ENCODE data around the gene PIAS1. TPM values are rescaled to one million over a fixed set of nuclear protein-coding genes. Genes with fewer than 3 reads are reported as not detected.

PIAS1 gene
- total RNA-seq, 1 experiment from 2014 or later = 29.7 TPM

DNA sequence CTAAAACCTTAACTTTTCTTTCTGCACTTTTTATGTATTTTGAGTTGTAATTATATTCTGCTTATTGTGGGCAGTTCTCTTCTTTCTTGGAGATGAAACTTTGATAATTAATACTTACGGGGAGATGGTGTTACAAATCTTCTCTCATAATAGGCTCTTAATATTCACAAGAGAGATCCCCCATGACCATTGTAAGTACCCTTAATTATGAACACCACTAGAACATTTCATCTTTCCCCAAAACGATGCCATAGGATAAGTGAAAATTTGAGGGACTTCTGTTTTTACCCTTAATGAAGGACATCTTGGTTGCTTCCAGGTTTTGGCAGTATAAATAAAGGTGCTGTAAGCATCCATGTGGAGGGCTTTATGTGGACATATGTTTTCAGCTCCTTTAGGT, 60.7 kb downstream of the PIAS1 start:
- H3K4me3 Mint-ChIP-seq = no peak overlapping the region
- ATAC-seq (no peak), DNase-seq (ENCODE audit: low spot score) (no peak)
- ChIA-PET CTCF (no interaction called here), POLR2A (no interaction called here)
- peaks cover 9% of the 10 kb centered on the region for H3K9me3 Mint-ChIP-seq
- TF ChIP-seq PRDM15 (CRISPR knock-in tag; IDR thresholded peaks at IDR 0.05) = no peak
- TF ChIP-seq NFE2L1 (CRISPR knock-in tag; IDR thresholded peaks at IDR 0.05) = no peak
- TF ChIP-seq CDX4 (CRISPR knock-in tag; IDR thresholded peaks at IDR 0.05; ENCODE audit: borderline replicate concordance) = no peak
- TF ChIP-seq SMAD4 (CRISPR knock-in tag; IDR thresholded peaks at IDR 0.05) = no peak
- TF ChIP-seq, protein P1, sequence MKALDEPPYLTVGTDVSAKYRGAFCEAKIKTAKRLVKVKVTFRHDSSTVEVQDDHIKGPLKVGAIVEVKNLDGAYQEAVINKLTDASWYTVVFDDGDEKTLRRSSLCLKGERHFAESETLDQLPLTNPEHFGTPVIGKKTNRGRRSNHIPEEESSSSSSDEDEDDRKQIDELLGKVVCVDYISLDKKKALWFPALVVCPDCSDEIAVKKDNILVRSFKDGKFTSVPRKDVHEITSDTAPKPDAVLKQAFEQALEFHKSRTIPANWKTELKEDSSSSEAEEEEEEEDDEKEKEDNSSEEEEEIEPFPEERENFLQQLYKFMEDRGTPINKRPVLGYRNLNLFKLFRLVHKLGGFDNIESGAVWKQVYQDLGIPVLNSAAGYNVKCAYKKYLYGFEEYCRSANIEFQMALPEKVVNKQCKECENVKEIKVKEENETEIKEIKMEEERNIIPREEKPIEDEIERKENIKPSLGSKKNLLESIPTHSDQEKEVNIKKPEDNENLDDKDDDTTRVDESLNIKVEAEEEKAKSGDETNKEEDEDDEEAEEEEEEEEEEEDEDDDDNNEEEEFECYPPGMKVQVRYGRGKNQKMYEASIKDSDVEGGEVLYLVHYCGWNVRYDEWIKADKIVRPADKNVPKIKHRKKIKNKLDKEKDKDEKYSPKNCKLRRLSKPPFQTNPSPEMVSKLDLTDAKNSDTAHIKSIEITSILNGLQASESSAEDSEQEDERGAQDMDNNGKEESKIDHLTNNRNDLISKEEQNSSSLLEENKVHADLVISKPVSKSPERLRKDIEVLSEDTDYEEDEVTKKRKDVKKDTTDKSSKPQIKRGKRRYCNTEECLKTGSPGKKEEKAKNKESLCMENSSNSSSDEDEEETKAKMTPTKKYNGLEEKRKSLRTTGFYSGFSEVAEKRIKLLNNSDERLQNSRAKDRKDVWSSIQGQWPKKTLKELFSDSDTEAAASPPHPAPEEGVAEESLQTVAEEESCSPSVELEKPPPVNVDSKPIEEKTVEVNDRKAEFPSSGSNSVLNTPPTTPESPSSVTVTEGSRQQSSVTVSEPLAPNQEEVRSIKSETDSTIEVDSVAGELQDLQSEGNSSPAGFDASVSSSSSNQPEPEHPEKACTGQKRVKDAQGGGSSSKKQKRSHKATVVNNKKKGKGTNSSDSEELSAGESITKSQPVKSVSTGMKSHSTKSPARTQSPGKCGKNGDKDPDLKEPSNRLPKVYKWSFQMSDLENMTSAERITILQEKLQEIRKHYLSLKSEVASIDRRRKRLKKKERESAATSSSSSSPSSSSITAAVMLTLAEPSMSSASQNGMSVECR (CRISPR knock-in tag; IDR thresholded peaks at IDR 0.05; ENCODE audit: borderline replicate concordance) = no peak
- TF ChIP-seq, protein P2, sequence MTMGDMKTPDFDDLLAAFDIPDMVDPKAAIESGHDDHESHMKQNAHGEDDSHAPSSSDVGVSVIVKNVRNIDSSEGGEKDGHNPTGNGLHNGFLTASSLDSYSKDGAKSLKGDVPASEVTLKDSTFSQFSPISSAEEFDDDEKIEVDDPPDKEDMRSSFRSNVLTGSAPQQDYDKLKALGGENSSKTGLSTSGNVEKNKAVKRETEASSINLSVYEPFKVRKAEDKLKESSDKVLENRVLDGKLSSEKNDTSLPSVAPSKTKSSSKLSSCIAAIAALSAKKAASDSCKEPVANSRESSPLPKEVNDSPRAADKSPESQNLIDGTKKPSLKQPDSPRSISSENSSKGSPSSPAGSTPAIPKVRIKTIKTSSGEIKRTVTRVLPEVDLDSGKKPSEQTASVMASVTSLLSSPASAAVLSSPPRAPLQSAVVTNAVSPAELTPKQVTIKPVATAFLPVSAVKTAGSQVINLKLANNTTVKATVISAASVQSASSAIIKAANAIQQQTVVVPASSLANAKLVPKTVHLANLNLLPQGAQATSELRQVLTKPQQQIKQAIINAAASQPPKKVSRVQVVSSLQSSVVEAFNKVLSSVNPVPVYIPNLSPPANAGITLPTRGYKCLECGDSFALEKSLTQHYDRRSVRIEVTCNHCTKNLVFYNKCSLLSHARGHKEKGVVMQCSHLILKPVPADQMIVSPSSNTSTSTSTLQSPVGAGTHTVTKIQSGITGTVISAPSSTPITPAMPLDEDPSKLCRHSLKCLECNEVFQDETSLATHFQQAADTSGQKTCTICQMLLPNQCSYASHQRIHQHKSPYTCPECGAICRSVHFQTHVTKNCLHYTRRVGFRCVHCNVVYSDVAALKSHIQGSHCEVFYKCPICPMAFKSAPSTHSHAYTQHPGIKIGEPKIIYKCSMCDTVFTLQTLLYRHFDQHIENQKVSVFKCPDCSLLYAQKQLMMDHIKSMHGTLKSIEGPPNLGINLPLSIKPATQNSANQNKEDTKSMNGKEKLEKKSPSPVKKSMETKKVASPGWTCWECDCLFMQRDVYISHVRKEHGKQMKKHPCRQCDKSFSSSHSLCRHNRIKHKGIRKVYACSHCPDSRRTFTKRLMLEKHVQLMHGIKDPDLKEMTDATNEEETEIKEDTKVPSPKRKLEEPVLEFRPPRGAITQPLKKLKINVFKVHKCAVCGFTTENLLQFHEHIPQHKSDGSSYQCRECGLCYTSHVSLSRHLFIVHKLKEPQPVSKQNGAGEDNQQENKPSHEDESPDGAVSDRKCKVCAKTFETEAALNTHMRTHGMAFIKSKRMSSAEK (CRISPR knock-in tag; IDR thresholded peaks at IDR 0.05; ENCODE audit: borderline replicate concordance) = no peak
- no peak for TF ChIP-seq FOXP4 (CRISPR knock-in tag; IDR thresholded peaks at IDR 0.05)
- H3K36me3 Mint-ChIP-seq = no peaks in the 10 kb centered on the region; the same call in 1 of the 2 replicates
- no peaks in the 10 kb centered on the region for H3K27me3 Mint-ChIP-seq (ENCODE audit: low read depth)
- H3K4me1 Mint-ChIP-seq = no peaks in the 10 kb centered on the region
- no peak overlapping the region for H3K27ac Mint-ChIP-seq

DNA sequence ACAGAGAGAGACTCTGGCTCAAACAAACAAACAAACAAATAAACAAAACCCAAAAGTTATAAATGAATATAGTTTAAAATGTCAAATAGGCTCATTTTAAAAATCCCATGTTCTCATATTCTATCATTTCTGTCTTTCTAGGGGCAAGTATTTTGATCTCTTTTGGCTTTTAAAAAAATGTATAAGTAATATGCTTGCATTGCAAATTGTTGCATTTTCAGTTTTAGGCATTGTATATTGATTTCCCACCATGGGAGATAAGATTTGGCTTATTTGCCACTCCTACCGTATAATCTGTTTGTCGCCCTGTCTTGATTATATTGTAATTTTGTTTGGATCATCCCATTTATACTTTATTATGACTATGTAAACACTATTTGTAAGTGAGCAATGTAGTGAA, 70.6 kb downstream of the PIAS1 start:
- H3K36me3 Mint-ChIP-seq = 0 out of 2 replicates have a peak, but pooled peaks cover 2% of the 10 kb centered on the region
- no peak for DNase-seq (ENCODE audit: low spot score)
- no peaks in the 10 kb centered on the region for H3K4me1 Mint-ChIP-seq
- H3K27ac Mint-ChIP-seq = no peak overlapping the region
- no peaks in the 10 kb centered on the region for H3K27me3 Mint-ChIP-seq (ENCODE audit: low read depth)
- H3K4me3 Mint-ChIP-seq = no peak overlapping the region
- ChIA-PET CTCF (no interaction called here), POLR2A (no interaction called here)
- ATAC-seq = no peak
- H3K9me3 Mint-ChIP-seq = no peaks in the 10 kb centered on the region
- TF ChIP-seq HMGA2 (CRISPR knock-in tag; IDR thresholded peaks at IDR 0.05) (no peak), ZBTB43 (CRISPR knock-in tag; IDR thresholded peaks at IDR 0.05) (no peak), JUN (CRISPR knock-in tag; IDR thresholded peaks at IDR 0.05) (no peak), ZNF121 (CRISPR knock-in tag; IDR thresholded peaks at IDR 0.05) (no peak), TP53 (CRISPR knock-in tag; IDR thresholded peaks at IDR 0.05) (no peak), ZNF281 (CRISPR knock-in tag; IDR thresholded peaks at IDR 0.05) (no peak), SMAD3 (CRISPR knock-in tag; IDR thresholded peaks at IDR 0.05; ENCODE audit: borderline replicate concordance) (no peak)

Data from WTC11 (cell line).